IMR-90 (cell line): Measurements from ENCODE around the gene MAGEA12. TPM values are rescaled to one million over a fixed set of nuclear protein-coding genes. Genes with fewer than 3 reads are reported as not detected.

ENCODE experiments used
- ATAC-seq: fragments of 200-7000 bp; cut with Tn5 transposase; 2 replicates; pipeline ENCODE4 v1.9.1; 2020; ENCODE audit warnings: low read depth, mild to moderate bottlenecking, moderate library complexity
- Bru-seq: library from RNA; stranded (reverse); fragments of 400-500 nt; gene quantifications from one replicate; lab custom pipeline; 2021; lab: Mats Ljungman, UMichigan
- BruChase-seq, 2 experiments: library from RNA; stranded (reverse); fragments of 400-500 nt; gene quantifications; one replicate each; lab custom pipeline; 2021; lab: Mats Ljungman, UMichigan
- BruUV-seq: library from RNA; stranded (reverse); fragments of 400-500 nt; replicated peaks from 2 replicates; lab custom pipeline; 2021; lab: Mats Ljungman, UMichigan
- CTCF ChIA-PET: fragments of 300-600 bp; formaldehyde crosslinking; extraction: SDS; loops from one replicate; lab custom pipeline; 2021; ENCODE audit warnings: antibody characterized with exemption; lab: Yijun Ruan, JAX
- POLR2A ChIA-PET: fragments of 300-600 bp; sonication (Branson Sonifier 250); formaldehyde crosslinking; loops from one replicate; lab custom pipeline; 2022; ENCODE audit warnings: antibody characterized with exemption; ENCODE audit not compliant: unreplicated experiment; lab: Charles Lee
- DNase-seq: peaks from one replicate; pipeline ENCODE4 v3.0.0; 2013
- H2AFZ ChIP-seq: replicated peaks from 2 replicates; pipeline ENCODE3; 2013; ENCODE audit warnings: low read length, mild to moderate bottlenecking; ENCODE audit not compliant: poor library complexity
- H2AK5ac ChIP-seq: 2 replicates; pipeline ENCODE4 v1.6.1; 2013; ENCODE audit warnings: low read depth, low read length, inconsistent platforms
- H2AK9ac ChIP-seq: replicated peaks from 2 replicates; pipeline ENCODE3; 2013; ENCODE audit warnings: mild to moderate bottlenecking, low read depth, low read length, moderate library complexity; ENCODE audit not compliant: poor library complexity
- H2BK120ac ChIP-seq: 2 replicates; pipeline ENCODE4 v1.6.1; 2013; ENCODE audit warnings: low read depth, low read length, inconsistent platforms
- H2BK15ac ChIP-seq: 3 replicates; pipeline ENCODE4 v1.6.1; 2013; ENCODE audit warnings: low read depth, low read length, inconsistent platforms
- H2BK20ac ChIP-seq: 2 replicates; pipeline ENCODE4 v1.6.1; 2013; ENCODE audit warnings: low read depth, mild to moderate bottlenecking, inconsistent platforms, low read length, moderate library complexity
- H2BK5ac ChIP-seq: 2 replicates; pipeline ENCODE4 v1.6.1; 2013; ENCODE audit warnings: mild to moderate bottlenecking, low read depth, low read length, inconsistent platforms; ENCODE audit not compliant: poor library complexity, severe bottlenecking
- H3K14ac ChIP-seq: replicated peaks from 2 replicates; pipeline ENCODE4 v1.6.1; 2013; ENCODE audit warnings: low read depth, low read length, inconsistent platforms
- H3K18ac ChIP-seq: 2 replicates; pipeline ENCODE4 v1.6.1; 2013; ENCODE audit warnings: low read depth, low read length, control low read depth
- H3K23ac ChIP-seq: 2 replicates; pipeline ENCODE4 v1.6.1; 2013; ENCODE audit warnings: low read depth, low read length, inconsistent platforms
- H3K27ac ChIP-seq: 2 replicates; pipeline ENCODE4 v1.5.1; 2013; ENCODE audit warnings: mild to moderate bottlenecking, control low read depth, low read length; ENCODE audit not compliant: insufficient read depth
- H3K27me3 ChIP-seq: 2 replicates; pipeline ENCODE4 v1.6.1; 2013; ENCODE audit warnings: low read length; ENCODE audit not compliant: control insufficient read depth, insufficient read depth
- H3K36me3 ChIP-seq: 2 replicates; pipeline ENCODE4 v1.6.1; 2013; ENCODE audit warnings: low read length, mixed read lengths; ENCODE audit not compliant: control insufficient read depth, insufficient read depth
- H3K4ac ChIP-seq: 2 replicates; pipeline ENCODE4 v1.6.1; 2013; ENCODE audit warnings: low read depth, low read length, inconsistent platforms
- H3K4me1 ChIP-seq: 2 replicates; pipeline ENCODE4 v1.6.1; 2013; ENCODE audit warnings: low read length, mixed read lengths; ENCODE audit not compliant: control insufficient read depth, insufficient read depth
- H3K4me2 ChIP-seq: 2 replicates; pipeline ENCODE4 v1.6.1; 2013; ENCODE audit warnings: low read depth, mild to moderate bottlenecking, control low read depth, low read length, moderate library complexity
- H3K4me3 ChIP-seq: 2 replicates; pipeline ENCODE4 v1.5.1; 2013; ENCODE audit warnings: low read depth, mild to moderate bottlenecking, control low read depth, low read length, moderate library complexity; ENCODE audit not compliant: insufficient read depth
- H3K56ac ChIP-seq: 2 replicates; pipeline ENCODE4 v1.6.1; 2013; ENCODE audit warnings: low read length, inconsistent platforms; ENCODE audit not compliant: insufficient read depth; ENCODE audit errors: extremely low read depth
- H3K79me1 ChIP-seq, 2 experiments: 2 replicates each; pipeline ENCODE4 v1.6.1; 2013; ENCODE audit warnings: low read length in 2 of 2, inconsistent platforms in 1 of 2, low read depth in 1 of 2
- H3K9ac ChIP-seq: 2 replicates; pipeline ENCODE4 v1.6.1; 2013; ENCODE audit warnings: low read depth, low read length, control low read depth
- H3K9me1 ChIP-seq: 2 replicates; pipeline ENCODE4 v1.6.1; 2013; ENCODE audit warnings: low read length, inconsistent platforms; ENCODE audit not compliant: insufficient read depth
- H3K9me3 ChIP-seq: 2 replicates; pipeline ENCODE4 v1.6.1; 2013; ENCODE audit warnings: low read length; ENCODE audit not compliant: control insufficient read depth, insufficient read depth
- H4K20me1 ChIP-seq: 2 replicates; pipeline ENCODE4 v1.6.1; 2013; ENCODE audit warnings: low read length, inconsistent platforms; ENCODE audit not compliant: insufficient read depth
- H4K5ac ChIP-seq: 2 replicates; pipeline ENCODE4 v1.6.1; 2013; ENCODE audit warnings: mild to moderate bottlenecking, low read depth, low read length, control low read depth
- H4K8ac ChIP-seq, 2 experiments: 2 replicates each; pipeline ENCODE4 v1.6.1; 2013; ENCODE audit warnings: low read depth in 2 of 2, low read length in 2 of 2, control low read depth in 1 of 2, inconsistent platforms in 1 of 2
- H4K91ac ChIP-seq: 2 replicates; pipeline ENCODE4 v1.6.1; 2013; ENCODE audit warnings: low read depth, low read length, inconsistent platforms; ENCODE audit not compliant: insufficient read depth
- CEBPB ChIP-seq: IDR thresholded peaks from 2 replicates; pipeline ENCODE4 v1.6.1; 2012; ENCODE audit warnings: low read depth, low read length, improper control_type of control experiment
- CHD1 ChIP-seq: IDR thresholded peaks from 2 replicates; pipeline ENCODE4 v1.6.1; 2012; ENCODE audit warnings: low read depth, low read length, improper control_type of control experiment
- FOS ChIP-seq: fragments of 150-350 bp; IDR thresholded peaks from 2 replicates; pipeline ENCODE4 v1.6.1; 2016; ENCODE audit warnings: low read depth, low read length
- MAFK ChIP-seq: IDR thresholded peaks from 2 replicates; pipeline ENCODE4 v1.6.1; 2012; ENCODE audit warnings: low read depth, low read length, improper control_type of control experiment
- MAZ ChIP-seq: IDR thresholded peaks from 2 replicates; pipeline ENCODE4 v1.6.1; 2012; ENCODE audit warnings: low read depth, mild to moderate bottlenecking, low read length, improper control_type of control experiment, moderate library complexity, borderline replicate concordance
- MXI1 ChIP-seq: IDR thresholded peaks from 2 replicates; pipeline ENCODE4 v1.6.1; 2012; ENCODE audit warnings: low read depth, mild to moderate bottlenecking, low read length, moderate library complexity, borderline replicate concordance
- NFE2L2 ChIP-seq: fragments of 150-350 bp; IDR thresholded peaks from 2 replicates; pipeline ENCODE4 v1.6.1; 2016; ENCODE audit warnings: low read depth, mild to moderate bottlenecking, low read length
- RFX5 ChIP-seq: IDR thresholded peaks from 2 replicates; pipeline ENCODE4 v1.8.0; 2012; ENCODE audit warnings: low read depth, mild to moderate bottlenecking, low read length, moderate library complexity
- SMC3 ChIP-seq: fragments of 150-350 bp; IDR thresholded peaks from 2 replicates; pipeline ENCODE4 v1.6.1; 2016; ENCODE audit warnings: low read depth, mild to moderate bottlenecking, antibody characterized with exemption, low read length, moderate library complexity
- WGBS, 2 experiments: methylation state at CpG; one replicate each; pipeline versions ENCODE4 v1.1.5 to v1.1.7; 2013; ENCODE audit warnings: missing lambda C conversion rate in 2 of 2; ENCODE audit not compliant: insufficient read length in 1 of 2; ENCODE audit errors: extremely low coverage in 2 of 2; 5-methylcytosine and 5-hydroxymethylcytosine counted together
- dilution Hi-C: fragments of 300-500 bp; cut with HindIII; formaldehyde crosslinking; loops from one replicate; pipeline ENCODE4 v1.14.3; 2018; ENCODE audit warnings: low sequenced_read_pairs; ENCODE audit not compliant: unreplicated experiment
- in situ Hi-C: fragments of 300-500 bp; cut with MboI; formaldehyde crosslinking; loops from 3 replicates; pipeline ENCODE4 v1.14.3; 2019; ENCODE audit warnings: low sequenced_read_pairs, inconsistent platforms, mixed read lengths
- intact Hi-C: fragments of 100-400 bp; cut with micrococcal nuclease; formaldehyde crosslinking; loops from 2 replicates; pipeline ENCODE4 v1.10.0; 2022
- long read RNA-seq: library from polyadenylated mRNA; unstranded; transcript quantifications from one replicate; pipeline ENCODE4 v2.0.0, GENCODE V29; 2021; ENCODE audit not compliant: unreplicated experiment
- polyA plus RNA-seq, 3 experiments: library from polyadenylated mRNA; depleted of rRNA; stranded (reverse); fragments of >200 nt; gene quantifications; 2 replicates each; pipeline ENCODE4 v1.2.3, GENCODE V29; 2012; ENCODE audit warnings: low replicate concordance in 1 of 3
- total RNA-seq: library from RNA; depleted of rRNA; stranded (reverse); fragments of >200 nt; gene quantifications from 2 replicates; pipeline ENCODE4 v1.2.3, GENCODE V29; 2012; rRNA removed
- TF ChIP-seq, protein P1 (sequence below): fragments of 150-350 bp; IDR thresholded peaks from 2 replicates; pipeline ENCODE4 v1.6.1; 2017; ENCODE audit warnings: mild to moderate bottlenecking, antibody characterized with exemption, low read length, low read depth

The MAGEA12 gene
- total RNA-seq (not detected in 2 replicates), polyA plus RNA-seq (2012; rRNA removed) (not detected in 2 replicates), Bru-seq, nascent RNA (not detected), BruChase-seq, experiment 1, labeled RNA remaining after a 6-hour chase (not detected), BruChase-seq, experiment 2, labeled RNA remaining after a 2-hour chase (percentile 18 among the genes with signal in this experiment)
- polyA plus RNA-seq (2012; cell fraction: cytosol; rRNA removed) = not detected in 2 replicates
- polyA plus RNA-seq (2012; cell fraction: nucleus; rRNA removed; ENCODE audit: low replicate concordance) = not detected in 2 replicates
- long read RNA-seq = 0 reads

DNA sequence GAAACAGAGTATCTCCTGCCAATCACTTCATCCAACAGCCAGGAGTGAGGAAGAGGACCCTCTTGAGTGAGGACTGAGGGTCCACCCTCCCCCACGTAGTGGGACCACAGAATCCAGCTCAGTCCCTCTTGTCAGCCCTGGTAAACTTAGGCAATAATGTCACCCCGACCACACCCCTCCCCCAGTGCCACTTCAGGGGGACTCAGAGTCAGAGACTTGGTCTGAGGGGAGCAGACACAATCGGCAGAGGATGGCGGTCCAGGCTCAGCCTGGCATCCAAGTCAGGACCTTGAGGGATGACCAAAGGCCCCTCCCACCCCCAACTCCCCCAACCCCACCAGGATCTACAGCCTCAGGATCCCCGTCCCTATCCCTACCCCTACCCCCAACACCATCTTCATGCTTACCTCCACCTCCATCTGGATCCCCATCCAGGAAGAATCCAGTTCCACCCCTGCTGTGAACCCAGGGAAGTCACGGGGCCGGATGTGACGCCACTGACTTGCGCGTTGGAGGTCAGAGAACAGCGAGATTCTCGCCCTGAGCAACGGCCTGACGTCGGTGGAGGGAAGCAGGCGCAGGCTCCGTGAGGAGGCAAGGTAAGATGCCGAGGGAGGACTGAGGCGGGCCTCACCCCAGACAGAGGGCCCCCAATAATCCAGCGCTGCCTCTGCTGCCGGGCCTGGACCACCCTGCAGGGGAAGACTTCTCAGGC is at the start of gene MAGEA12, which contains the start of gene CSAG1:
Gene MAGEA12, plus strand, starts transcription at position 497 of the 715 bp plus-strand sequence. CDS start 2,405 bp downstream, outside the sequence.
Gene CSAG1, minus strand, starts transcription at position 461 of the 715 bp plus-strand sequence. CDS start 1,261 bp downstream, outside the sequence.
- no peaks in the 10 kb centered on the region; the same call in 1 of the 2 replicates for H3K9me3 ChIP-seq
- H4K20me1 ChIP-seq = no peaks in the 10 kb centered on the region
- no peak within 1 kb of the TSS for H3K4me2 ChIP-seq
- H2BK15ac ChIP-seq = no peak within 1 kb of the TSS
- WGBS, 2 experiments = no CpG with 5 or more reads among the region's 21 CpGs
- POLR2A ChIA-PET = no interaction called here
- no peak within 1 kb of the TSS for H3K56ac ChIP-seq
- H2AK9ac ChIP-seq = no peak within 1 kb of the TSS
- ATAC-seq (no peak), DNase-seq (no peak)
- BruUV-seq = no TSS peak
- H4K8ac ChIP-seq = no peak within 1 kb of the TSS
- no peak within 1 kb of the TSS for H3K14ac ChIP-seq
- H3K9ac ChIP-seq = no peak within 1 kb of the TSS
- no peak within 1 kb of the TSS for H2BK20ac ChIP-seq
- H2BK5ac ChIP-seq = no peak within 1 kb of the TSS
- no peak within 1 kb of the TSS for H2BK120ac ChIP-seq
- dilution Hi-C loops (no loop called here), in situ Hi-C loops (no loop called here), intact Hi-C loops (no loop called here)
- CTCF ChIA-PET = no interaction called here
- H3K4me1 ChIP-seq = no peaks in the 10 kb centered on the region
- no peaks in the 10 kb centered on the region for H3K9me1 ChIP-seq
- no peaks in the 10 kb centered on the region for H3K27me3 ChIP-seq
- no peaks in the 10 kb centered on the region for H3K36me3 ChIP-seq
- no peak within 1 kb of the TSS for H2AFZ ChIP-seq
- H3K4ac ChIP-seq = no peak within 1 kb of the TSS
- H4K5ac ChIP-seq = no peak within 1 kb of the TSS
- no peak within 1 kb of the TSS for H4K91ac ChIP-seq
- H3K18ac ChIP-seq = no peak within 1 kb of the TSS
- no peaks in the 10 kb centered on the region for H3K79me1 ChIP-seq
- no peak within 1 kb of the TSS for H2AK5ac ChIP-seq
- no peak within 1 kb of the TSS for H3K27ac ChIP-seq
- TF ChIP-seq RFX5 = no peak
- TF ChIP-seq NFE2L2 = no peak
- TF ChIP-seq SMC3 = no peak
- no peak for TF ChIP-seq CEBPB
- TF ChIP-seq MXI1 = no peak
- no peak for TF ChIP-seq MAZ
- no peak for TF ChIP-seq CHD1
- TF ChIP-seq FOS = no peak
- no peak for TF ChIP-seq MAFK
- TF ChIP-seq, protein P1, sequence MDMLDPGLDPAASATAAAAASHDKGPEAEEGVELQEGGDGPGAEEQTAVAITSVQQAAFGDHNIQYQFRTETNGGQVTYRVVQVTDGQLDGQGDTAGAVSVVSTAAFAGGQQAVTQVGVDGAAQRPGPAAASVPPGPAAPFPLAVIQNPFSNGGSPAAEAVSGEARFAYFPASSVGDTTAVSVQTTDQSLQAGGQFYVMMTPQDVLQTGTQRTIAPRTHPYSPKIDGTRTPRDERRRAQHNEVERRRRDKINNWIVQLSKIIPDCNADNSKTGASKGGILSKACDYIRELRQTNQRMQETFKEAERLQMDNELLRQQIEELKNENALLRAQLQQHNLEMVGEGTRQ = no peak
- H3K4me3 ChIP-seq = no peak within 1 kb of the TSS
- H3K23ac ChIP-seq = no peak within 1 kb of the TSS
